HG03280 (cell line): ENCODE results near the gene MRPL39.

Experiments
- ATAC-seq: cut with Tn5 transposase; IDR thresholded peaks from one replicate; pipeline ENCODE4 v1.9.1; 2021; ENCODE audit warnings: mild to moderate bottlenecking, moderate library complexity; ENCODE audit not compliant: unreplicated experiment

Gene MRPL39

DNA sequence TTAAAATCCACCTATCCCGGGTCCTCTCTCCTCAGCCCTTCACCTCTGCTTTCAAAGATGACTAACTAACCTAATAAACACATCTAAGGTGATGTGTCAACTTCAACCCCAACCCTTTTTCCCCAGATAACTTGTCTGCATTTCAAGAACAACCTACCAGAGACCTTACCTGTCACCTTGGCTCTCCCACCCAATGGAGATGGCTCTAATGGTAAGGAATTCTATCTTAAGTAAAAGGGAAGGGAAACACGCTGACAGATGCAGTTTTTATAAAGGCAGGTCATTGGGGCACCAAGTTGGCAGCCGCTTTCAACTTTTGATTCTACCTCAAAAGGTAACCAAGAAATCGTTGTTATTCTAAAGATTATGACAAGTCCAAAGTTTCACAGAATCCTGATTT lies 37.6 kb downstream of the MRPL39 start:
- ATAC-seq = no peak

DNA sequence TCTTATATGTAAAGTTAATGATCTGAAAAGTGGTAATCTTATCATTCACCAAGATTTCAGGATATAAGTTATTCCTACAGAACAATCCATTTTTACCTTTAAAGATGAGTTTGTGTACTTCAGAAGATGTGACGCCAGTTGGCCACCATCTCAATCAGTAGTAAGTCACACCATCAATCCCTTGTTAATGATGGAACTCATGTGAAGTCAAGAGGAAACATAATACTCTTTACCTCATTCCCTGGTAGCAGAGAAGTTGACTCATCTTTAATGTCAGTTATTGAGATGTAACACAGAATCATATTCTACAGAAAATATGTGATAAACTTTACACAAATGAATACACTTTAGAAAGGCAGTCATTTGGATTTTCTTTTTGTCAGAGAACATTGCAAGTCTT lies 38.2 kb downstream of the MRPL39 start:
- ATAC-seq = no peak

- no peak for ATAC-seq
These were observed 39.0 kb downstream of the MRPL39 start for GRCh38 chr21:25568246-25568645.

GRCh38 chr21:25567472-25567871 lies 39.8 kb downstream of the MRPL39 start:
- ATAC-seq = peak; percentile 29

- ATAC-seq = no peak
These were observed 40.6 kb downstream of the MRPL39 start for GRCh38 chr21:25566645-25567044.

GRCh38 chr21:25565272-25566211 lies 41.7 kb downstream of the MRPL39 start:
- ATAC-seq = no peak

- no peak for ATAC-seq
These were observed 42.8 kb downstream of the MRPL39 start for GRCh38 chr21:25564349-25564948.

DNA sequence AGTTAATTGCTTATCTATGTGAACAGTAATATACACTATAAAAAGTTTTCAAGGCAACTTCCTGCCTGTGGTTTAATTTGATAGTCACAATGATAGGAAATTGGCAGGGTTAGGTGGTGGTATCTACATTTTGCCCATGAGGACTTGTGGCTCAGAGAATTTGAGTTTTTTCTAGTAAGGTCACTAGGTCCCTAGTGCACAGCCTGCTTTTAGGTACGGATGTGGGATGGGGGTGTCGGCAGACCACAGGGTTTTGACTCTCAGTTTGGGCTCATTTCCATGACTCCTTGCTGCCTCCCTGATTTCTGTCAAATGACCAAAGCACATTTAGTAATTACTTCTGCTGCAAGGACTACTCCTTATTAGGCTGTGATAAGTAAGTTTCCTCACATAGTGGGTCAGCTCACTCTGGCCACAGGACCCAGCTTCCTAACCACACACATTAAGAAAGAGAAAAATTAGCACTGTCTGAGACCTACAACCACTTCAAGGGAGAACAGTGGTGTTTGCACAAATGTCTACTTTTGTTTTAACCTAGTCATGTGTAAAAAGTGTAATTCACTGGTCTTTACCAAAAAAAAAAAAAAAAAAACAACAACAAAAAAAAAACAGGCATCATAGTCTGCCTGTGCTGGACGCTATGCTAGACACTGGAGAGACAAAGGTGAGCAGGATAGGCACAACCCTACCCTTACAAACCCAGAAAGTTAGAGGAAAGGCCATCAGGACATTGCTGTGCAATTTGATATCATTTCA lies 43.7 kb downstream of the MRPL39 start:
- no peak for ATAC-seq

DNA sequence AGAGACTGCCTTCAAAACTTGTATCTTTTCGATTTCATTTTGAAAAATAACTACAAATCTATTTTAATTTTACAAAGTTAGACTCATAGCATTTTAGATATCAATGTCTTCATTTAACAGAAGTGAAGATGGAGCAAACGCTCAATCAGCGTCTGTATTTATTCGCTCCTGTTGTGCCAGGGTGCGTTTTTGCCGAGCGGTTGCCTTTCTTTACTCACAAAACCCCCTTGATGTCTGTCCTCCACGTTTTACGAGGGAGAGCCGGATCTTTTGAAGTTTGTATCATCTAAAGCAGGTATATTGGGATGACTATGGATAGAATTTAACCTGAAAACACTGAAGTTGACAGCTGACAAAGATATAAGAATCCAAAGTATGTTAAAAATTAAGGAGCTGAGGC lies 44.6 kb downstream of the MRPL39 start:
- ATAC-seq = no peak

GRCh38 chr21:25561668-25562641 lies 45.3 kb downstream of the MRPL39 start:
- peak; percentile 44 for ATAC-seq

DNA sequence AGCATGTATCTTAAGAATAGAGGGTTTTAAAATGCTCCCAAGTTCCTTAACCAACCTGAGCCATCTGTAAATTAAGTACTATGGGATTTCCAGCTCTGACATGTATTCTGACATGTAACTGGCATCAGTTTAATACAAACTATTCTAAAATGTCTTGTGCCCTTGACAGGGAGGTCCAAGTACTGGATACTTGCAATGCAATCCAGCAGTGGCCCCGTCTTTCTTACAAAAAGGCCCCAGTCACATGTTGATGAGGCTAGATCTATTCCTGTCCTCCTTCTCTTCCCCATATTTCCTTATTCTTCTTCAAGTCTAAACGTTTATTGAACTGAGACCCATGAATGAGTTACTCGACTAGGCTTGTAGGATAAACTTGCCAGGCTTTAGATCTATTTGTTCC lies 46.4 kb downstream of the MRPL39 start:
- no peak for ATAC-seq

GRCh38 chr21:25560271-25560685 lies 47.0 kb downstream of the MRPL39 start:
- no peak for ATAC-seq

DNA sequence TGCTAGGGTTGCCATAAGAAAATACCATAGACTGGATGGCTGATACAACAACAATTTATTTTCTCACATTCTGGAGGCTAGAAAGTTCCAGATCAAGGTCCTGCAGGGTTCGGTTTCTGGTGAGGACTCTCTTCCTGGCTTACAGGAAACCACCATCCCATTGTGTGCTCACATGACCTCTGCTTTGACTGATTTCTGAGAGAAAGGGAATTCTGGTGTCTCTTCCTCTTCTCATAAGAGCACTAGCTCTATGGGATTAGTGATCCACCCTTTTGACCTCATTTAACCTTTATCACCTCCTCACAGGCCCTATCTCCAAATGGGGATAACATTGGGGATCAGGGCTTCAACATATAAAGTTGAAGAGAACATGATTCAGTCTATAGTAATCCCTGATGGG lies 47.5 kb downstream of the MRPL39 start:
- no peak for ATAC-seq

DNA sequence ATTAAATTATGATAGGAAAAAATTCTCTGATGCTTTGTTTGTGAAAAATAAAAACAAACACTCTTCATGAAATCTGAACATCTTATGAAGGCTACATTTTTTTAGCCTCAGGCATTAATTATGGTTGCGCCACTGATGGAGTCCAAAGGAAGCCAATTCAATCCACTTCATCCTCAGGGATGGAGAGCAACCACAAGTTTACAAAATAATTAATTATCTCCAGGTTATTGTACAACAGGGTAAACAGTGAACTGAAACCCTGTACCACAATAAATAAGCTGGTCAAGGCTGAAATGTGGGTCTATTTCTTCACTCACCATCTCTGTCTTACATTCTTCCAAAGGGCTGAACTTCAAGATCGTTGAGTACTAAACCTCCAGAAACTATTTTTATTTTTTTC lies 49.2 kb downstream of the MRPL39 start:
- no peak for ATAC-seq

DNA sequence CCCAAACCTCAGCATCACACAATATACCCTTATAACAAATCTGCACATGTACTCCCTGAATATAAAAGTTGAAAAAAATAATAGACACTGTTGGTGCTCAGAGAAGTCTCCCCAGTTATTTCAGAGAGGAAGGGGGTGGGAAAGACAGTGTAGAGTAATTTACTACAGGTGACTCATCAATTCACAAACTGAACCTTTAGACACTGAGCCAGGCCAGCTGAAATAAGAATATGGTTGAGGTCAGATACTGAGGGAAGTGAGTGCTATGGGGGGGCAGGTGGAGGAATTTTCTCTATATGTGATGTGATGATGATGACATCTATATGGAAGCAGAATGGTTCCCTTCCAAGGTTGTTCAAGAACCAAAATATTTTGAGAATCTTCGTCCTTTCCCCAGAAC lies 50.1 kb downstream of the MRPL39 start:
- ATAC-seq = no peak

DNA sequence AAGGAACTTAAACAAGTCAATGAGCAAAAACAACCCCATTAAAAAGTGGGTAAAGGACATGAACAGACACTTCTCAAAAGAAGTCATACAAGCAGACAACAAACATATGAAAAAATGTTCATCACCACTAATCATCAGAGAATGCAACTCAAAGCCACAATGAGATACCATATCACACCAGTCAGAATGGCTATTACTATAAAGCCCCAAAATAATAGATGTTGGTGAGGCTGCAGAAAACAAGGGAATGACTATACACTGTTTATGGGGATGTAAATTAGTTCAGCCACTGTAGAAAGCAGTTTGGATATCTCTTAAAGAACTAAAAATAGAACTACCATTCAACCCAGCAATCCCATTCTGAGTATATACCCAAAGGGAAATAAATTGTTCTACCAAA lies 51.2 kb downstream of the MRPL39 start:
- no peak for ATAC-seq

DNA sequence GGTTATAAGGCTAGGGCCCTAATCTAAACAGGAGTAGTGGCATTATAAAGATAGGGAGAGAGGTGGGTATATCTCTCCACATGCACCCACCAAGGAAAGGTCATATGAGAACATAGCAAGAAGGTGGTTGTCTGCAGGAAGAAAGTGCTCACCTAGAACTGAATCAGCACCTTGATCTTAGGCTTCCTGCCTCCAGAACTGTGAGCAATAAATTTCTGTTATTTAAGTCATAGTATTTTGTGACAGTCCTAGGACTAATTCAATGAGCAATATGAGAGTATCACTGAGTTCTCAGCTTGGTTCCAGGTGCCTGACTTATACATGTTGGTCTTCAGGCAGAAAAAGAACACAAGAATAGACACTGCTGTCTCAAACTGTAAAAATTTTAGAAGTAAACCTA lies 51.8 kb downstream of the MRPL39 start:
- no peak for ATAC-seq

DNA sequence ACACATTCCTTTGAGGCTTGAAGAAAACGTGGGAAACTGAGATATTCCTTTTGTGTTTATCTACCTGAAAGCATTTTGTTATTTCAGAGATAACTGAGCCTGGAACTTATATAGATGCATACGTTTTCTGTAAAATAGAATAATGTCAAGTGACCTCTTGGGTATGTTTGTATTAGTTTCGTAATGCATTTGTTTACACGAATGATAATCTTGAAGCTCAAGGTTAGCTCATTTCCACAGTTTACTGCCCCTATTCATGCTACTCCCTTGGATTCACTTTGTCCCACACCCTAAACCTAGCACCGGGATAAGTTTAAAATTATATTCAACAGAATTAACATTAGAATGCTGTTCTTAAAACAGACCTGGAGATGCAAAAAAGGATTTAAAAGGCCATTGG lies 54.4 kb downstream of the MRPL39 start:
- ATAC-seq = no peak

DNA sequence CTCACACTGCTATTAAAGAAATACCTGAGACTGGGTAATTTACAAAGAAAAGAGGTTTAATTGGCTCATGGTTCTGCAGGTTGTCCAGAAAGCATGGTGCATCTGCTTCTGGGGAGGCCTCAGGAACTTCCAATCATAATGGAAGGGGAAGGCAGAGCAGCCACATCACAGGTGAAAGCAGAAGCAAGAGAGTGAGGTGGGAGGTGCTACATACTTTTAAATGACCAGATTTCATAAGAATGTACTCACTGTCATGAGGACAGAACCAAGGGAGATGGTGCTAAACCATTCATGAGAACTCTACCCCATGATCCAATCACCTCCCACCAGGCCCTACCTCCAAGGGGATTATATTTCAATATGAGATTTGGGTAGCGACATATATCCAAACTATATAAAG lies 55.7 kb downstream of the MRPL39 start:
- ATAC-seq = no peak

GRCh38 chr21:25550352-25551120 lies 56.7 kb downstream of the MRPL39 start:
- peak; percentile 45 for ATAC-seq
